Trophoblast cell (in vitro differentiated cells and primary cell): Measurements from ENCODE around the gene C19orf25.

Source experiments
- DNase-seq, 2 donors: peaks; one replicate each; pipeline ENCODE4 v3.0.0-alpha.2; 2016
- H2AFZ ChIP-seq: 2 replicates; pipeline ENCODE4 v1.6.1; 2013; ENCODE audit warnings: low read length, moderate library complexity, mild to moderate bottlenecking; ENCODE audit not compliant: insufficient read depth, poor library complexity
- H2AK5ac ChIP-seq: 2 replicates; pipeline ENCODE4 v1.6.1; 2013; ENCODE audit warnings: mild to moderate bottlenecking, low read length
- H2BK120ac ChIP-seq: 2 replicates; pipeline ENCODE4 v1.6.1; 2013; ENCODE audit warnings: low read length, mild to moderate bottlenecking, moderate library complexity; ENCODE audit not compliant: insufficient read depth, poor library complexity
- H2BK12ac ChIP-seq: 2 replicates; pipeline ENCODE4 v1.6.1; 2013; ENCODE audit warnings: mild to moderate bottlenecking, low read length, moderate library complexity
- H2BK5ac ChIP-seq: 2 replicates; pipeline ENCODE4 v1.6.1; 2013; ENCODE audit warnings: low read length, low read depth, moderate library complexity, mild to moderate bottlenecking; ENCODE audit not compliant: poor library complexity
- H3K14ac ChIP-seq: 2 replicates; pipeline ENCODE4 v1.6.1; 2013; ENCODE audit warnings: mild to moderate bottlenecking, low read length
- H3K18ac ChIP-seq: 2 replicates; pipeline ENCODE4 v1.6.1; 2013; ENCODE audit warnings: mild to moderate bottlenecking, low read length
- H3K23ac ChIP-seq: 2 replicates; pipeline ENCODE4 v1.6.1; 2013; ENCODE audit warnings: low read length
- H3K27ac ChIP-seq: 2 replicates; pipeline ENCODE4 v1.5.1; 2013; ENCODE audit warnings: low read depth, mild to moderate bottlenecking, inconsistent platforms, low read length, moderate library complexity
- H3K27me3 ChIP-seq: 2 replicates; pipeline ENCODE4 v1.6.1; 2013; ENCODE audit warnings: inconsistent platforms, mild to moderate bottlenecking, low read length, moderate library complexity; ENCODE audit not compliant: insufficient read depth
- H3K36me3 ChIP-seq, 2 experiments: 1 replicate in 1 of 2; 2 replicates in 1 of 2; pipeline ENCODE4 v1.6.1; 2013; ENCODE audit warnings: low read length in 2 of 2, mild to moderate bottlenecking in 2 of 2, moderate library complexity in 1 of 2; ENCODE audit not compliant: insufficient read depth in 2 of 2, control insufficient read depth in 1 of 2
- H3K4ac ChIP-seq: 2 replicates; pipeline ENCODE4 v1.6.1; 2013; ENCODE audit warnings: low read depth, mild to moderate bottlenecking, low read length, moderate library complexity
- H3K4me1 ChIP-seq, 2 experiments: 1 replicate in 1 of 2; 2 replicates in 1 of 2; pipeline ENCODE4 v1.6.1; 2013; ENCODE audit warnings: low read length in 2 of 2, mild to moderate bottlenecking in 2 of 2, moderate library complexity in 1 of 2; ENCODE audit not compliant: insufficient read depth in 2 of 2, control insufficient read depth in 1 of 2
- H3K4me2 ChIP-seq: 2 replicates; pipeline ENCODE4 v1.6.1; 2013; ENCODE audit warnings: inconsistent platforms, mild to moderate bottlenecking, low read length, moderate library complexity
- H3K4me3 ChIP-seq: 2 replicates; pipeline ENCODE4 v1.5.1; 2013; ENCODE audit warnings: mild to moderate bottlenecking, low read depth, low read length, inconsistent platforms
- H3K79me1 ChIP-seq: one replicate; pipeline ENCODE4 v1.6.1; 2013; ENCODE audit warnings: low read length
- H3K79me2 ChIP-seq: 2 replicates; pipeline ENCODE4 v1.6.1; 2013; ENCODE audit warnings: low read length, mild to moderate bottlenecking; ENCODE audit not compliant: control insufficient read depth, insufficient read depth, poor library complexity
- H3K9ac ChIP-seq: 2 replicates; pipeline ENCODE4 v1.6.1; 2013; ENCODE audit warnings: mild to moderate bottlenecking, low read length
- H3K9me3 ChIP-seq: 2 replicates; pipeline ENCODE4 v1.6.1; 2013; ENCODE audit warnings: low read depth, mild to moderate bottlenecking, control low read depth, inconsistent platforms, low read length; ENCODE audit not compliant: insufficient read depth
- H4K12ac ChIP-seq: 2 replicates; pipeline ENCODE4 v1.6.1; 2013; ENCODE audit warnings: low read depth, mild to moderate bottlenecking, low read length, moderate library complexity
- H4K8ac ChIP-seq: 2 replicates; pipeline ENCODE4 v1.6.1; 2013; ENCODE audit warnings: low read depth, mild to moderate bottlenecking, low read length, moderate library complexity
- H4K91ac ChIP-seq: one replicate; pipeline ENCODE4 v1.6.1; 2013; ENCODE audit warnings: low read depth, mild to moderate bottlenecking, low read length, moderate library complexity
- WGBS: extraction: QIAGEN DNeasy Blood & Tissue Kit; methylation state at CpG from one replicate; pipeline ENCODE4 v1.1.7; 2013; ENCODE audit warnings: missing lambda C conversion rate; ENCODE audit not compliant: insufficient read length, insufficient coverage; ENCODE audit errors: extremely low coverage; 5-methylcytosine and 5-hydroxymethylcytosine counted together

The C19orf25 gene

GRCh38 chr19:1428738-1429391 is 50.1 kb downstream of the C19orf25 start:
- Histone ChIP-seq H3K4me3 (no peak overlapping the region), H4K91ac (no peak overlapping the region), H2BK5ac (no peak overlapping the region), H3K4ac (no peak overlapping the region), H4K12ac (no peak overlapping the region), H2AK5ac (no peak overlapping the region), H3K9me3 (no peaks in the 10 kb centered on the region), H3K27me3 (no peaks in the 10 kb centered on the region), H3K4me1 (peaks cover 9 to 14% of the 10 kb centered on the region in 2 experiments), H3K9ac (no peak overlapping the region), H3K36me3 (peaks cover 81 to 85% of the 10 kb centered on the region in 2 experiments), H2AFZ (no peak overlapping the region), H3K18ac (no peak overlapping the region), H3K14ac (no peak overlapping the region), H3K4me2 (no peak overlapping the region), H3K27ac (no peak overlapping the region), H2BK12ac (no peak overlapping the region), H2BK120ac (no peak overlapping the region), H3K79me2 (no peaks in the 10 kb centered on the region), H3K23ac (no peak overlapping the region), H3K79me1 (no peaks in the 10 kb centered on the region), H4K8ac (no peak overlapping the region)
- WGBS = no CpG with 5 or more reads among the region's 41 CpGs
- no peak for DNase-seq

GRCh38 chr19:1427221-1427920 is 51.6 kb downstream of the C19orf25 start:
- Histone ChIP-seq H2AK5ac (no peak overlapping the region), H3K36me3 (peaks cover 79 to 83% of the 10 kb centered on the region in 2 experiments), H3K27me3 (no peaks in the 10 kb centered on the region), H4K91ac (no peak overlapping the region), H2BK120ac (no peak overlapping the region), H3K4me3 (no peak overlapping the region), H3K18ac (no peak overlapping the region), H3K23ac (no peak overlapping the region), H2BK12ac (no peak overlapping the region), H3K4ac (no peak overlapping the region), H4K8ac (no peak overlapping the region), H3K14ac (no peak overlapping the region), H3K4me1 (peaks cover 9 to 14% of the 10 kb centered on the region in 2 experiments), H3K4me2 (no peak overlapping the region), H3K9ac (no peak overlapping the region), H3K79me2 (no peaks in the 10 kb centered on the region), H3K27ac (no peak overlapping the region), H3K79me1 (no peaks in the 10 kb centered on the region), H2BK5ac (no peak overlapping the region), H2AFZ (no peak overlapping the region), H3K9me3 (peaks cover 2% of the 10 kb centered on the region), H4K12ac (no peak overlapping the region)
- DNase-seq = no peak
- no CpG with 5 or more reads among the region's 27 CpGs for WGBS

DNA sequence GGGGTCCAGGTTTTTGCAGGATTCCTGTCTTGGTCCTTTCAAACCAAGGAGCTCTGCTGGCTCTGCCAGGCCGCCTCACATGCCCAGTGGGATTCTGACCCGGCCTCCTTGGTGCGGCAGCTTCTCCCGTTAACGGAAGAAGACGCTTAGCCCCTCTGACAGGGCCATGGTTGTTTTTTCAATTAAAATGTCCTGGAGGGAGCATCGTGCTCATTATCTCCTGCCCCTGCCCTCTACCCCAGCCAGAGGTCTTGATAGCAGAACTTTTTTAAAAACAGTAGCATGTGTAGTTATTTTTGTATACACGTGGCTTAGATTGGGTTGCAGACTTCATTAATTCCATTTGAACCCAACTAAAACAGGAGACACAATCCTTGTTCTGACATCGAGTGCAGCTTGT is 52.3 kb downstream of the C19orf25 start:
- Histone ChIP-seq H3K4me1 (peaks cover 9 to 14% of the 10 kb centered on the region in 2 experiments), H3K9ac (no peak overlapping the region), H3K36me3 (peaks cover 79 to 83% of the 10 kb centered on the region in 2 experiments), H3K4me3 (no peak overlapping the region), H2AFZ (no peak overlapping the region), H3K14ac (no peak overlapping the region), H3K79me1 (no peaks in the 10 kb centered on the region), H3K4ac (no peak overlapping the region), H3K9me3 (peaks cover 2% of the 10 kb centered on the region), H3K23ac (no peak overlapping the region), H2BK120ac (no peak overlapping the region), H3K4me2 (no peak overlapping the region), H3K27ac (no peak overlapping the region), H2BK5ac (no peak overlapping the region), H4K12ac (no peak overlapping the region), H4K8ac (no peak overlapping the region), H4K91ac (no peak overlapping the region), H2BK12ac (no peak overlapping the region), H3K27me3 (no peaks in the 10 kb centered on the region), H3K79me2 (no peaks in the 10 kb centered on the region), H2AK5ac (no peak overlapping the region), H3K18ac (no peak overlapping the region)
- no CpG with 5 or more reads among the region's 9 CpGs for WGBS
- DNase-seq = no peak

DNA sequence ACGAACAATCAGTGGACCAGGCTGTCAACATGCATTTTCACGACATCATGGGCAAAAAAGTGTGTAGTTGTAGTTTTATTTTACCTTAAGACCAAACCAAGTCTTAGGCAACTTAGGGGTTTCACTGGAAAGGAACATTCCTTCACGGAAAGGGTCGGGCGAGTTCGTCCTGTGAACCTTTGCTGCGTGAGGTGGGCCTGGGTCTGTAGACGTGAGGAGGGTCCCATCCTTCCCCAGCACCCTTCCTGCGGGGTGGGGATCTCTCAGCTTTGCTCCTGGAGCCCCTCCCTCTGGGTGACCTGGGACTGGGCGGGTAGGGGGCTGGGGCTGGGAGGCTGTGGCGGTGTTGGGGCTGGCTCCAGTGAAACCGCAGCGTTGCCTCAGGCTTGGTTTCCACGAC is 53.1 kb downstream of the C19orf25 start:
- H3K18ac ChIP-seq = no peak overlapping the region
- no peak overlapping the region for H3K4me3 ChIP-seq
- no peak overlapping the region for H2BK5ac ChIP-seq
- H2AK5ac ChIP-seq = no peak overlapping the region
- H3K14ac ChIP-seq = no peak overlapping the region
- no peak overlapping the region for H2BK120ac ChIP-seq
- no peak overlapping the region for H2BK12ac ChIP-seq
- H3K4me1 ChIP-seq = peaks cover 9 to 14% of the 10 kb centered on the region in 2 experiments
- no peak overlapping the region for H2AFZ ChIP-seq
- H4K91ac ChIP-seq = no peak overlapping the region
- H4K8ac ChIP-seq = no peak overlapping the region
- no peak overlapping the region for H4K12ac ChIP-seq
- no CpG with 5 or more reads among the region's 14 CpGs for WGBS
- H3K79me1 ChIP-seq = no peaks in the 10 kb centered on the region
- H3K9ac ChIP-seq = no peak overlapping the region
- H3K23ac ChIP-seq = no peak overlapping the region
- H3K4ac ChIP-seq = no peak overlapping the region
- peak overlapping the region; percentile 24 for H3K4me2 ChIP-seq
- H3K36me3 ChIP-seq = peaks cover 82 to 87% of the 10 kb centered on the region in 2 experiments
- no peak for DNase-seq
- peaks cover 2% of the 10 kb centered on the region for H3K9me3 ChIP-seq
- H3K79me2 ChIP-seq = no peaks in the 10 kb centered on the region
- no peaks in the 10 kb centered on the region for H3K27me3 ChIP-seq
- H3K27ac ChIP-seq = peak overlapping the region; percentile 2
